ENCODE results near the gene PSAP.

The PSAP gene

DNA sequence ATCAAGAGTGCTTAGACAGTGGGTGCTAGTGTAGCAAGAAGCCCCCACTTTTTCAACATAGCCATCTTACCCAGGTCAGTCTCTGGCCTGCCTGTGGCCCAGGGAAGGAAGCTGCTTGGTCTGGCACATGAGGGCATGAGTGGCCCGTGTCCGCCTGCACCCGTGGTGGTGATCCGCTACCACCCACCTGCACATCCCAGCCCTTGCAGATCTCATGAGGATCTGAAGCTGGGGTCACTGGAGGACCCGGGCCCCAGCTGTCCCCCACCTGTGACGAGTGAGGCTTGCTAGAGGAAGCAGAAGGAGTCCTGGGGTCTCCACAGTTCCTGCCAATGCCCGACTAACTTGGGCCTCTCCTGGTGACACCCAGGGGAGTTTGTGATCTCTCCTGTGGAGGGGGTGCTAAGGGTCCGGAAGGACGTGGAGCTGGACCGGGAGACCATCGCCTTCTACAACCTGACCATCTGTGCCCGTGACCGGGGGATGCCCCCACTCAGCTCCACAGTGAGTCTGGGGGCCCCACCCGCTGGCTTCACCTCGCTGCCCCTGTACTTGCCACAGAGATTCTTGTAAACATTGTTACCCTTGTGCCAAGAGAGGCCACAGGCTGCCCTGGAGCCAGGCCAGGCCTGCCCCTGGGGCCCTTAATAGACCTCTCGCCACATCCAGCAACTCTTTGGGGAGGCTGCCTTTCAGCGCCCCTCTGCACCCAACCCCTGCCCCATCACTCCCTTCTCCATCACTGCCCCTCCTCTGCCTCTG, 67.0 kb downstream of the PSAP start:
- DNase-seq (ENCODE audit: low read depth) = no peak

- no peak for DNase-seq (ENCODE audit: low read depth)
Observed at GRCh38 chr10:71782917-71783490, 68.0 kb downstream of the PSAP start.

DNA sequence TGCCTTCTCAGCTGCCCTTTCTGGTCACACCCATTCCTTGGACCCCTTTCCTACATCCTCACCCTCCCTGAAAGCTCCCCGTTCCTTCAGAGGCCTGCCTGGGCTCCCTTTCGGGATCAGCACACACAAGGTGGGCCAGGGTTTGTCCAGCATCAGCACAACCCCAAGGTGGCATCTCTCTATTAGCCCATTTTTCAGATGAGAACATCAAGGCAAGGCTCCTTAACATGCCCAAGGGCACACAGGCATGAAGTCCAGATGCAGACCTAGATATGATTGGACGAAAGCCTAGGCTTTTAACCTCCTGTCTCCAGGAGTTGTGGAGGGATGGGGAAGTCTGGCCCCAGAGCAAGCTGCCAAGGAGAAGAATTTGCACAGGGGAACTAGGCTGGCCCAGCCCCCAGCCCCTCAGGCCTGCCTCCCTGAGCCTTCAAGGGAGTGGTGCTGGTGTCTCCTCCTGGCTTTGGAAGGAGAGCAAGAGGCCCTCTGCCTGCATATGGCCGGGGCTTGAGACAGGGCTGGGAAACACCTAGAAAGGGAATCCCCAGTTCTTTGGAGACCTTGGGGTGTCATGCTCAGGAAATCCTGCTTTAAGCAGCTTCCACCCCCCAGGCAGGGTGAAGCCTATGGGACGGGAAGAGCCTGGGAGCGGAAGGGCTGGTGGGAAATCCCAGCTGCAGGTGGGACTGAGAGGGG, 68.7 kb downstream of the PSAP start:
- no peak for DNase-seq (ENCODE audit: low read depth)

DNA sequence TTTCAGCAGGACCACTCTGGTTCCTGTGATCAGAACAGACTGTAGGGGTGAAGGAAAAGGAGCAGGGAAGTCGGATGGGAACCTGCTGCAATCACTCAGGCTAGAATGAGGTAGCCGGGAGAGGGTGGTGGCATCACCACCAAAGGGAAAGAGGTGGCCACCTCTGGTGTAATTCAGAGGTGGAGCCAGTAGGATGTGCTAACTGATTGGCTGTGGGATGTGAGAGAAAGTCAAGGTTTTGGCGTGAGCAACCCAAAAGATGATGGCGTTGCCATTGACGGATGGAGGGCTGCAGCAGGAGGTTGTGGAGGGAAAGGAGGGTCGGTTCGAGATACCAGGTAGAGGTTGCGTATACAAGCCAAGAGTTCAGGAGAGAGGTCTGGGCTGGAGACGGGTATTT, 70.3 kb downstream of the PSAP start:
- DNase-seq (ENCODE audit: low read depth) = no peak

DNA sequence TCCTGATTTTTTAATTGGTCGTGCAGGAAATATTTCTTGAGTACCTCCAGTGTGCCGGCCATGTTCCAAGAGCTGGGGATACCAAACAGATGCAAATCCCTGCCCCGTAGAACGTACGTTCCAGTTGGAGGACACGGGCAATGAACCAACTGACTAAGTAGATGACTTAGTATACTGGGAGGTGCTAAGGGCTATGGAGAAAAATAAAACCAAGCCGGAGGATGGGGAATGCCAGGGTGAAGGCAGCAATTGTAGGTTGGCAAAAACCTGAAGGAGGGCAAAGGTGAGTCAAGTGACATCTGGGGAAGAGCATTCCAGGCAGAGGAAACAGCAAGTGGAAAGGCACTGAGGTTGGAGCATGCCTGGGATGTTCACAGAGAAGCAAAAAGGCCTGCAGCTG, 70.9 kb downstream of the PSAP start:
- DNase-seq (ENCODE audit: low read depth) = no peak

- no peak for DNase-seq (ENCODE audit: low read depth)
Observed at GRCh38 chr10:71779641-71780040, 71.4 kb downstream of the PSAP start.

DNA sequence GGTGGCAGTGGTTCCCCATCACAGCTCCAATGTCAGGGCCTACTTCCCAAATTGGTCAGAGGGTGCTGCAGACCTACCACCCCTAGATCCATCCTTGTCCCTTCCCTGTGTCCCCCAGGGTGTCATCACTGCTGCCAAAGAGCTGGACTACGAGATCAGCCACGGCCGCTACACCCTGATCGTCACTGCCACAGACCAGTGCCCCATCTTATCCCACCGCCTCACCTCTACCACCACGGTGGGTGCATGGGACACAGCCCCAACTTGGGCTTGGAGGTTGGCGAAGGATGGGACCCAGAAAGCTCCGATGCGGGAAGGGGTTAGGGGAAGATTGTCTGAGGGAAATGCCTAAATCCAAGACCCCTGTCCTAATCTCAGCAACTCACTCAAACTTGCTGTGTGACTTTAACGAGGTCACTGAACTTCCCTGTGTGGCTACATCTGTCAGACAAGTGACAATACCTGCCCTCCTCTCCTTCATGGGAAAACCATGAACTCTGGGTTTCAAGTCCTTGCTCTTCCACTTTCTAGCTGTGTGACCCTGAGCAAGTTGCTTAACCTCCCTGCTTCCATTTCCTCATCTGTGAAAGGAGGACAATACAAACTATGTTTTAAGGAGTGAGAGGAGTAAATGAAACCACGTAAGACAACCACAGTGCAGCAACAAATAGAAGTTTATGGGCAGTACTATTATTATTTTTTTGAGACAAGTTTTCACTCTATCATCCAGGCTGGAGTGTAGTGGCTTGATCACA, 72.8 kb downstream of the PSAP start:
- no peak for DNase-seq (ENCODE audit: low read depth)

GRCh38 chr10:71777213-71777985, 73.7 kb downstream of the PSAP start:
- no peak for DNase-seq (ENCODE audit: low read depth)

- DNase-seq (ENCODE audit: low read depth) = no peak
Observed at GRCh38 chr10:71776481-71776925, 74.5 kb downstream of the PSAP start.

GRCh38 chr10:71774916-71775702, 75.9 kb downstream of the PSAP start:
- no peak for DNase-seq (ENCODE audit: low read depth)

DNA sequence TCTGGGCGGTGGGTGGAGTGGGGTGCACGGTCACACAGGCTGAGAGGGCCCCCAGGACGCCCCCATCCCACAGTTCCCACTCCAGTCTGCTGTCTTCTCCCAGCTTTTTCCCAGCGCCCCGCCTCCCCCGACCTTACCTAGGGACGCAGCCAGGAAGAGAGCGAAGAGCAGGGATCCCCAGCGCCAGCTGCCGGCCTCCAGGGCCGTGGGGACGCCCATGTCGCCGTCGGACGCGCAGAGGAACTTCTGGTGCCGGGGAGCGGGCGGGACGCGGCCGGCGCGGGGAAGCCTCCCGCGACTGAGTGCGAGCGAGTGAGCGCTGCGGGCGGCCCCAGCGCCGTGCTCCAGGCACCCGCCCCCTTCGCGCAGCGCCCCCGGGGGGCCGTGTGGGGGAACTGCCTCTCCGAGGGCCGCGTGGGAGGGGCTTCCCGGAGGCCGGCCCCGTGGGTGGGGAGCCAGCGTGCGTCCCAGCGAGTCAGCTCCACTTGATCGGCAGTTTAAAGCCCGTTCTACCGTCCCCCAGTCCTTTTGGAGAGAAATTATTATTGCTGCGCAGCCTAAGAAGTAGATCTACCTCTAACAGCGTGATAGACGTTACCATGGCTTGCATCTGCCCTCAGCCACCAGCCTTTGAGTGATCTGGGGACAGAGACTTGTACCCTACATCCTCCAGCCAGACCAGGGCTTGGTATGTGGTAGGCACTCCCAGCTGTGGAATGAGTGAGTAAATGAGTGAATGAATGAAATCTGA, 77.7 kb downstream of the PSAP start, which contains the start of gene VSIR:
Gene VSIR, minus strand, starts transcription at position 300 of the 751 bp plus-strand sequence. Its CDS starts 81 bp downstream, at position 219.
- no peak for DNase-seq (ENCODE audit: low read depth)

DNA sequence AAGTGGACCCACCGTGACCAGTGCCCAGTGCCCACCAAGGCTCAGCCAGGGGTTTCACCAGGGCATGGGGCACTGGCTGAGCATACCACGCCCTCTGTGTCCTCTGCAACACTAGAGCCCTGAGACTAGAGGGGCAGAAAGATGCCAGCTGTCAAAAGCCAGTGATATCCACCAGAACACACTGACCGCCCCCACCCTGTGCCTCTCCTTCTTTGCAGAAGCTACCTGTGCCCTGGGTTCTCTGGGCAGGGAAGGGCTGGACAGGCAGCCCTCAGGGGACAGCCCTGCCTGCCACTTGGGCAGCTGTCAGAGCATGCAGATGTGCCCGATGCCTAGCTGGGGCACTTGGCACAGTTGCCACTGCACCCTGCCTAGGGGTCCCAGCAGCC, 78.2 kb downstream of the PSAP start:
- DNase-seq (ENCODE audit: low read depth) = no peak

DNA sequence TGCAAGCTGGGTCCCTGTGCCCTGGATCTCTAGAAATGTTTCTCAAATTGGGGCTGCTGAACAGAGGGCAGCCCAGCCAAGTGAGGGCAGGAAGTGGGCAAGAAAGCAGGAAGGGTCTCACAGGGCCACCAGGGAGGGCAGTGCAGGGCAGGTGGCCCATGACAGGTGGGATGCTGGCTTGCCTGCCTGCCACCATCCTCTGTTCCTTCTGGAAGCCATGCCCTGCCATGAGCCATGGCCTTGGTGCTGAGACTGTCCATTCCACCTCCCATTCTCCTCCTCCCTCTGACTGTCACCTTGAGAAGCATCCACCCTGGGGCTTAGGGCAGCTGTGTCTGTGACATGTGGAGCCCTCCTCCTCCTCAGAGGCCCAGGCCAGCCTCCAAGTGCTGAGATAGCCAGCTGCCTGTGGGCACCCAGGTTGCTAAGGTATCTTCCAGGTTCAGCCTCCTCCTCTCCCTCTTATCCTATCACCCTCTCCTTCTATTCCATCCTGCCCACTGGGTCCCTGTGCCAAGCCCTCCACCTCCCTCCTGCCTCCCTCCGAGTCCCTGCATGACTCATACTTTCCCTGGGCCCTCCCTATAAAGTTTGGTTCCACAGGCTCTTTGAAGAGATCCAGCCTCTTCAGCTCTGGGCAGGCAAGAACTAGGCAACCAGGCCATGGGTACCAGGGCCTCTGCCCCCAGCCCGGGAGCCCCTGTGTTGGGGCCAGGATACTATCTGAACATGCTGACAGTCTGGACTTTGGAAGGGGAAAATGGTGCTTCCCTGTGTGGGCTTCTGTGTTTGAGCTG, 79.0 kb downstream of the PSAP start:
- DNase-seq (ENCODE audit: low read depth) = no peak

DNA sequence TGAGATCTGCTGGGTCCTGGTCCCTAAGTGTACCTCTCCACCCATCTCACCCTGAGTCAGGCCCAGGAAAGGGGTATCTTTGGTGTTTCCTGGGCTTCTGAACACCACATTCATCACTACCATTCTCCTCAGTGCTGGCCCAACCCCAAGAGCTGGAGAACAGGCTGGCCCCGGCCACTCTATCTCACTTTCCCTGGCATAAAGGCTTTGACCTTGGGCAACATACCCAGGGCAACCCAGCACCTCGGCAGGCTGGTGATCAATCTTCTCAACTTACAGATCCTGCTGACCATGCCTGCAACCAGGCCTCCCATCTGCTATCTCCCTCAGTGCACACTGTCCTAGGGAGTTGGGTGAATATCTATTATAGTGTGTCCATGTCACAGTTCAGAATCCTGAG, 79.8 kb downstream of the PSAP start:
- DNase-seq (ENCODE audit: low read depth) = no peak

DNA sequence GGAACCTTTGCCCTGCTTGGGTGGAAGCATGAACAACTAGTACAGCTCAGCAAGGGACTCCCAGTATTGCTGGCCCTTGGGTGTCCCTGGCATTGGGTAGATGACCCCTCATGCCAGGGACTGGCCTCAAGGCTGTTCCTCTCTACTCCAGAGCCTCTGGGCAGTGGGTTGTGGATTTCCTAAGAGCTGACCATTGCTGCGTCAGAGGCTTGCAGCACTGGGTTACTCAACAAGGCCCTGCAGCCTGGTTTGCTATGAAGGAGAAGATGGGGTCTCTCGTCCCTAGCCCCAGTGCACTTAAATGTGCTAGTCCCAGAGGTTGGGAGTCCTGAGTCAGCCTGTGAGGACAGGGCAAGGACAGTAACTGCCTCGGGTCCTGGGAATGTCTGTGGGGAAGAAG, 80.3 kb downstream of the PSAP start:
- DNase-seq (ENCODE audit: low read depth) = no peak

DNA sequence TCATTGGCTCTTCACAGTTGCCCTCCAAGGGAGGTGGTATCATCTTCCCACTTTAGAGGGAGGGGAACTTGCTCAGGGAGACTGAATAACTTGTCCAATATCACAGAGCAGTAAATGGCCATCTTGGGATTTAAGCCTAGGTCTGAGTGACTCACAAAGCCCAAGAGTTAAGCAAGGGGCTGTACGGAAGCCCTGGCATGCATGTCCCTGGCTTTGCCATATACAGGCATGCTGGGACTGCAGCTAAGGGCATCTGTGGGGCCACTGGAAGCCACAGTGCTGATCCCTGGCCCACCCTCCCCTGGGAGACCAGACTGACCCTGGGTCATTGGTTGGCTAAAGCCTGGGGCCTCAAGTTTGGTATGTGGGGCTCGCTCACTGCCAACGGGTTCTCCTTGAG, 80.8 kb downstream of the PSAP start:
- DNase-seq (ENCODE audit: low read depth) = no peak

- no peak for DNase-seq (ENCODE audit: low read depth)
Observed at GRCh38 chr10:71769279-71769823, 81.7 kb downstream of the PSAP start.

GRCh38 chr10:71767420-71768035, 83.5 kb downstream of the PSAP start:
- DNase-seq (ENCODE audit: low read depth) = no peak

All from non-pigmented ciliary epithelial cell (primary cell).